ENCODE data around the gene TRIP13.

- TF ChIP-seq CTCF (conservative IDR thresholded peaks at IDR 0.05; ENCODE audit: low read depth, low read length): no peak
- no peak for TF ChIP-seq EZH2phosphoT487 (IDR thresholded peaks at IDR 0.05; ENCODE audit: borderline replicate concordance, low read length)
Observed at GRCh38 chr5:948472-949274, 56.0 kb downstream of the TRIP13 start.

Measured in PC-3 (cell line).